A673 (cell line): ENCODE results near the gene NKX1-1. TPM values are rescaled to one million over a fixed set of nuclear protein-coding genes. Genes with fewer than 3 reads are reported as not detected.

Experiments used
- BruUV-seq: library from RNA; stranded (reverse); fragments of 400-500 nt; replicated peaks from 2 replicates; lab custom pipeline; 2021; lab: Mats Ljungman, UMichigan
- CTCF ChIA-PET: fragments of 300-600 bp; sonication (Branson Sonifier 250); formaldehyde crosslinking; loops from one replicate; lab custom pipeline; 2022; ENCODE audit warnings: antibody characterized with exemption; lab: Charles Lee
- POLR2A ChIA-PET: fragments of 300-600 bp; sonication (Branson Sonifier 250); formaldehyde crosslinking; loops from one replicate; lab custom pipeline; 2022; ENCODE audit warnings: antibody characterized with exemption; ENCODE audit not compliant: low non-redundant PET; lab: Charles Lee
- DNase-seq: peaks from one replicate; pipeline ENCODE4 v3.0.0-alpha.2; 2015; ENCODE audit warnings: low spot score
- H3K27ac ChIP-seq: fragments of 200-600 bp; sonication (generic); 2 replicates; pipeline ENCODE4 v1.5.1; 2016; ENCODE audit warnings: mixed run types, low read depth, mild to moderate bottlenecking, mixed read lengths, antibody characterized with exemption, low read length; ENCODE audit not compliant: poor library complexity, severe bottlenecking
- H3K27me3 ChIP-seq: fragments of 200-600 bp; sonication (generic); replicated peaks from 2 replicates; pipeline ENCODE4 v1.6.1; 2017; ENCODE audit warnings: mixed run types, low read depth, mild to moderate bottlenecking, mixed read lengths, antibody characterized with exemption, low read length; ENCODE audit not compliant: insufficient read depth, poor library complexity
- H3K36me3 ChIP-seq: fragments of 200-600 bp; sonication (generic); 2 replicates; pipeline ENCODE4 v1.6.1; 2016; ENCODE audit warnings: mixed run types, mild to moderate bottlenecking, mixed read lengths, antibody characterized with exemption, low read length; ENCODE audit not compliant: insufficient read depth, poor library complexity, severe bottlenecking
- H3K4me1 ChIP-seq: fragments of 200-600 bp; sonication (generic); 2 replicates; pipeline ENCODE4 v1.6.1; 2017; ENCODE audit warnings: mixed run types, mild to moderate bottlenecking, mixed read lengths, antibody characterized with exemption, low read length; ENCODE audit not compliant: insufficient read depth, poor library complexity, severe bottlenecking
- H3K4me3 ChIP-seq: fragments of 200-600 bp; sonication (generic); 2 replicates; pipeline ENCODE4 v1.5.1; 2016; ENCODE audit warnings: low read depth, mixed run types, mild to moderate bottlenecking, mixed read lengths, low read length; ENCODE audit not compliant: poor library complexity, severe bottlenecking
- H3K9me3 ChIP-seq: fragments of 200-600 bp; sonication (generic); 2 replicates; pipeline ENCODE4 v1.6.1; 2016; ENCODE audit warnings: mixed run types, low read depth, mild to moderate bottlenecking, mixed read lengths, antibody characterized with exemption, low read length; ENCODE audit not compliant: poor library complexity, severe bottlenecking
- CTCF ChIP-seq: fragments of 300-800, 200-600 bp; sonication (generic); conservative IDR thresholded peaks from 2 replicates; pipeline ENCODE4 v1.5.1; 2017; ENCODE audit warnings: low read depth, mild to moderate bottlenecking, antibody characterized with exemption, low read length, moderate library complexity, mixed read lengths
- EZH2 ChIP-seq: fragments of 200-600 bp; sonication (generic); IDR thresholded peaks from 2 replicates; pipeline ENCODE4 v1.6.1; 2017; ENCODE audit warnings: borderline replicate concordance, low read depth, mild to moderate bottlenecking, mixed read lengths, antibody characterized with exemption, low read length; ENCODE audit not compliant: poor library complexity, severe bottlenecking
- intact Hi-C: fragments of 100-400 bp; cut with micrococcal nuclease; formaldehyde crosslinking; loops from one replicate; pipeline ENCODE4 v1.10.0; 2022; ENCODE audit not compliant: unreplicated experiment
- total RNA-seq: library from RNA; stranded (reverse); gene quantifications from 2 replicates; pipeline ENCODE4 v1.2.3, GENCODE V29; 2021

NKX1-1 gene
- total RNA-seq, 1 experiment from 2014 or later, result not detected

GRCh38 chr4:1451752-1452122 lies 45.5 kb upstream of the NKX1-1 start:
- Histone ChIP-seq H3K36me3 (no peaks in the 10 kb centered on the region), H3K4me1 (no peaks in the 10 kb centered on the region), H3K27ac (no peak overlapping the region), H3K4me3 (no peak overlapping the region), H3K27me3 (peaks cover 11% of the 10 kb centered on the region), H3K9me3 (no peaks in the 10 kb centered on the region)
- TF ChIP-seq EZH2 (no peak), CTCF (no peak)
- intact Hi-C loops, result no loop called here
- DNase-seq, result no peak
- no TSS peak for BruUV-seq
- ChIA-PET POLR2A (no interaction called here), CTCF (no interaction called here)

- intact Hi-C loops, result no loop called here
- TF ChIP-seq EZH2 (no peak), CTCF (no peak)
- peaks cover 6% of the 10 kb centered on the region for H3K27me3 ChIP-seq
- no peaks in the 10 kb centered on the region for H3K4me1 ChIP-seq
- H3K27ac ChIP-seq, result no peak overlapping the region
- no peak for DNase-seq
- POLR2A ChIA-PET, result no interaction called here
- BruUV-seq, result no TSS peak
- CTCF ChIA-PET, result no interaction called here
- H3K9me3 ChIP-seq, result no peaks in the 10 kb centered on the region
- no peak overlapping the region for H3K4me3 ChIP-seq
- H3K36me3 ChIP-seq, result no peaks in the 10 kb centered on the region
These were observed 45.0 kb upstream of the NKX1-1 start for GRCh38 chr4:1451106-1451751.

- H3K27ac ChIP-seq, result no peak overlapping the region
- peaks cover 7% of the 10 kb centered on the region for H3K27me3 ChIP-seq
- no peaks in the 10 kb centered on the region for H3K9me3 ChIP-seq
- POLR2A ChIA-PET, result no interaction called here
- TF ChIP-seq CTCF (no peak), EZH2 (no peak)
- H3K4me3 ChIP-seq, result no peak overlapping the region
- intact Hi-C loops, result no loop called here
- DNase-seq, result no peak
- no peaks in the 10 kb centered on the region for H3K36me3 ChIP-seq
- BruUV-seq, result no TSS peak
- no peaks in the 10 kb centered on the region for H3K4me1 ChIP-seq
- CTCF ChIA-PET, result no interaction called here
These were observed 43.8 kb upstream of the NKX1-1 start for GRCh38 chr4:1449833-1450741.
